H1 (cell line): Measurements from ENCODE around the gene MAJIN.

ENCODE experiments used
- EZH2 ChIP-seq: fragments of 200-600 bp; sonication (generic); IDR thresholded peaks from 2 replicates; pipeline ENCODE4 v1.7.1; 2012; ENCODE audit warnings: low read depth, mild to moderate bottlenecking, moderate library complexity, low read length, inconsistent platforms; ENCODE audit not compliant: severe bottlenecking
- PHF8 ChIP-seq: fragments of 200-600 bp; sonication (generic); conservative IDR thresholded peaks from 2 replicates; pipeline ENCODE4 v1.7.1; 2012; ENCODE audit warnings: low read depth, mild to moderate bottlenecking, inconsistent platforms, low read length, moderate library complexity
- TAF1 ChIP-seq: IDR thresholded peaks from 2 replicates; pipeline ENCODE4 v1.6.1; 2011; ENCODE audit warnings: mild to moderate bottlenecking, low read depth, low read length
- TF ChIP-seq, protein P1 (sequence below), 3 experiments: IDR thresholded peaks; 1 replicate in 2 of 3; 2 replicates in 1 of 3; pipeline versions ENCODE4 v1.5.1 to v1.6.1; 2011; ENCODE audit warnings: low read length in 3 of 3, mild to moderate bottlenecking in 3 of 3, inconsistent platforms in 2 of 3, low read depth in 1 of 3, moderate library complexity in 1 of 3; ENCODE audit not compliant: insufficient read depth in 1 of 3; ENCODE audit errors: control extremely low read depth in 1 of 3

DNA sequence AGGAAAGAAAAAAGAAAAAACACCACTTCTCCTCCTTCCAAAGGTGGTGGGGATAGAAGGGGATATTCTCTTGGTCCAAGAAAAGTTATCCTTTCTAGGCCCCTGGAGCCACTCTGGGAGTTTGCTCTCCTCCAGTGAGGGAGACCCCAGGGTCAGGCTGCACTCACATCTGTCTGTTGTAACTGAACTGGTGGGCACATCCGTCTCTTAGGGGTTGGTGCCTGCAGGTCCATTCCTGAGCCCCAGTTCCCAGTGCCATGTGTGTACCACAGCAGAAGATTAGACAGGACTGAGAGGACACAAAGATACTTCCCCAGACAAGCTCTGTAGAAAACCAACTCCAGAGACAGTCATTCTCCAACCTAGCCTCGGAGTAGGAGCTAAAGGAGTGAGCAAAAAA, 51.8 kb downstream of the MAJIN start:
- TF ChIP-seq, protein P1, sequence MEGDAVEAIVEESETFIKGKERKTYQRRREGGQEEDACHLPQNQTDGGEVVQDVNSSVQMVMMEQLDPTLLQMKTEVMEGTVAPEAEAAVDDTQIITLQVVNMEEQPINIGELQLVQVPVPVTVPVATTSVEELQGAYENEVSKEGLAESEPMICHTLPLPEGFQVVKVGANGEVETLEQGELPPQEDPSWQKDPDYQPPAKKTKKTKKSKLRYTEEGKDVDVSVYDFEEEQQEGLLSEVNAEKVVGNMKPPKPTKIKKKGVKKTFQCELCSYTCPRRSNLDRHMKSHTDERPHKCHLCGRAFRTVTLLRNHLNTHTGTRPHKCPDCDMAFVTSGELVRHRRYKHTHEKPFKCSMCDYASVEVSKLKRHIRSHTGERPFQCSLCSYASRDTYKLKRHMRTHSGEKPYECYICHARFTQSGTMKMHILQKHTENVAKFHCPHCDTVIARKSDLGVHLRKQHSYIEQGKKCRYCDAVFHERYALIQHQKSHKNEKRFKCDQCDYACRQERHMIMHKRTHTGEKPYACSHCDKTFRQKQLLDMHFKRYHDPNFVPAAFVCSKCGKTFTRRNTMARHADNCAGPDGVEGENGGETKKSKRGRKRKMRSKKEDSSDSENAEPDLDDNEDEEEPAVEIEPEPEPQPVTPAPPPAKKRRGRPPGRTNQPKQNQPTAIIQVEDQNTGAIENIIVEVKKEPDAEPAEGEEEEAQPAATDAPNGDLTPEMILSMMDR (IDR thresholded peaks at IDR 0.05; ENCODE audit: control extremely low read depth in 1 of 3, insufficient read depth in 1 of 3, low read depth in 1 of 3, low read length in 3 of 3): no peak
- TF ChIP-seq EZH2 (no peak), TAF1 (no peak), PHF8 (no peak)
